A673 (cell line): ENCODE results near the gene ENDOU. TPM values are rescaled to one million over a fixed set of nuclear protein-coding genes. Genes with fewer than 3 reads are reported as not detected.

Source experiments
- BruUV-seq: library from RNA; stranded (reverse); fragments of 400-500 nt; replicated peaks from 2 replicates; lab custom pipeline; 2021; lab: Mats Ljungman, UMichigan
- CTCF ChIA-PET: fragments of 300-600 bp; sonication (Branson Sonifier 250); formaldehyde crosslinking; loops from one replicate; lab custom pipeline; 2022; ENCODE audit warnings: antibody characterized with exemption; lab: Charles Lee
- POLR2A ChIA-PET: fragments of 300-600 bp; sonication (Branson Sonifier 250); formaldehyde crosslinking; loops from one replicate; lab custom pipeline; 2022; ENCODE audit warnings: antibody characterized with exemption; ENCODE audit not compliant: low non-redundant PET; lab: Charles Lee
- DNase-seq: peaks from one replicate; pipeline ENCODE4 v3.0.0-alpha.2; 2015; ENCODE audit warnings: low spot score
- H3K27ac ChIP-seq: fragments of 200-600 bp; sonication (generic); 2 replicates; pipeline ENCODE4 v1.5.1; 2016; ENCODE audit warnings: mixed run types, low read depth, mild to moderate bottlenecking, mixed read lengths, antibody characterized with exemption, low read length; ENCODE audit not compliant: poor library complexity, severe bottlenecking
- H3K27me3 ChIP-seq: fragments of 200-600 bp; sonication (generic); replicated peaks from 2 replicates; pipeline ENCODE4 v1.6.1; 2017; ENCODE audit warnings: mixed run types, low read depth, mild to moderate bottlenecking, mixed read lengths, antibody characterized with exemption, low read length; ENCODE audit not compliant: insufficient read depth, poor library complexity
- H3K36me3 ChIP-seq: fragments of 200-600 bp; sonication (generic); 2 replicates; pipeline ENCODE4 v1.6.1; 2016; ENCODE audit warnings: mixed run types, mild to moderate bottlenecking, mixed read lengths, antibody characterized with exemption, low read length; ENCODE audit not compliant: insufficient read depth, poor library complexity, severe bottlenecking
- H3K4me1 ChIP-seq: fragments of 200-600 bp; sonication (generic); 2 replicates; pipeline ENCODE4 v1.6.1; 2017; ENCODE audit warnings: mixed run types, mild to moderate bottlenecking, mixed read lengths, antibody characterized with exemption, low read length; ENCODE audit not compliant: insufficient read depth, poor library complexity, severe bottlenecking
- H3K4me3 ChIP-seq: fragments of 200-600 bp; sonication (generic); 2 replicates; pipeline ENCODE4 v1.5.1; 2016; ENCODE audit warnings: low read depth, mixed run types, mild to moderate bottlenecking, mixed read lengths, low read length; ENCODE audit not compliant: poor library complexity, severe bottlenecking
- H3K9me3 ChIP-seq: fragments of 200-600 bp; sonication (generic); 2 replicates; pipeline ENCODE4 v1.6.1; 2016; ENCODE audit warnings: mixed run types, low read depth, mild to moderate bottlenecking, mixed read lengths, antibody characterized with exemption, low read length; ENCODE audit not compliant: poor library complexity, severe bottlenecking
- EZH2 ChIP-seq: fragments of 200-600 bp; sonication (generic); IDR thresholded peaks from 2 replicates; pipeline ENCODE4 v1.6.1; 2017; ENCODE audit warnings: borderline replicate concordance, low read depth, mild to moderate bottlenecking, mixed read lengths, antibody characterized with exemption, low read length; ENCODE audit not compliant: poor library complexity, severe bottlenecking
- intact Hi-C: fragments of 100-400 bp; cut with micrococcal nuclease; formaldehyde crosslinking; loops from one replicate; pipeline ENCODE4 v1.10.0; 2022; ENCODE audit not compliant: unreplicated experiment
- total RNA-seq: library from RNA; stranded (reverse); gene quantifications from 2 replicates; pipeline ENCODE4 v1.2.3, GENCODE V29; 2021
- TF ChIP-seq, protein P1 (sequence below): fragments of 300-800, 200-600 bp; sonication (generic); conservative IDR thresholded peaks from 2 replicates; pipeline ENCODE4 v1.5.1; 2017; ENCODE audit warnings: low read depth, mild to moderate bottlenecking, antibody characterized with exemption, low read length, moderate library complexity, mixed read lengths

ENDOU gene
- total RNA-seq, 1 experiment from 2014 or later, result 0.58 TPM

DNA sequence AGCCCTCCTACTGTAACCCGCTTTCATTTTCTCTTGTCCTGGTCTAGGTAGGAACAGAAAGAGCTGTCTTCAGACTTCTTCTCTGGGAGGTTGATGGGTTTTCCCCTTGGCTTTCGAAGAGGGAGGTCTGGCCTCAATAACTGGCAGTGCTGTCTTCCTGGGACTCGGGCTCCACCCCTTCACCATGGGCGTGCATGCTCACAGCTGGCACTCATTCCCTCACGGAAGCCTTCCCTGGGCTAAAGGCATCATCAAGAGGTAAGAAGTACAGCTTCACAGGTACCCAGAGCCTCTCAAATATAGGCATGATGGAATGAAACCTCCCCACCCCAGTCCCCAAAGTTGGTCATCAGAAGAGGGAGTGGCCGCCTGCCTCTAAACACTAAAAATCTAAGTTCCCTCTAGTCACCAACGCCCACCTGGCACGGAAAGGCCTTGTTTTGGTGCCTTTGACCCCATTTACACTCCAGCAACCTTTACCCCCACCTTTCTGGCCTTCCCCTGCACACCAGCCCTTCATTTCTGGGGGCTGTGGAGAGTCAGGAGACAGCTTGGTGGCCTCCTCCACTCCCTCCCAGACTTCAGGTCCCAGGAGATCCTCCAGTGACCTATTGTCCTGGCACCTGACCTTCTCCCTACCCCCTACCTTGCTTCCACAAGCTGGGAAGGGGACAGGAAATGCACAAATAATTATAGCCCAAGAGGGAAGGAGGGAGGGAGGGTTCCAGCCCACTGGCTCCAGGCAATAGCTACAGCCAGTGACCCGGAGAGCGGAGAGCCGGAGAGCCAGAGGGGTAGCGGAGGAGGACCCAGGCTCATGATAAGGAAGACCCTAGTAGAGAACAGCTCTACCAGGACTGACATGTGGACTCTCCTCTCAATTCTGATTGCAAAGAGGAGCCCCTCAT lies 30.6 kb upstream of the ENDOU start:
- Histone ChIP-seq H3K36me3 (no peaks in the 10 kb centered on the region), H3K27me3 (no peaks in the 10 kb centered on the region), H3K9me3 (no peaks in the 10 kb centered on the region), H3K27ac (no peak overlapping the region), H3K4me3 (no peak overlapping the region), H3K4me1 (peaks cover 30% of the 10 kb centered on the region)
- intact Hi-C loops, result no loop called here
- no TSS peak for BruUV-seq
- POLR2A ChIA-PET, result interaction anchor here (0.6 kb wide), 1 partner anchor 17 kb away, joined by 3 read pairs; no protein-coding TSS in a partner anchor
- TF ChIP-seq EZH2, result no peak
- TF ChIP-seq, protein P1, sequence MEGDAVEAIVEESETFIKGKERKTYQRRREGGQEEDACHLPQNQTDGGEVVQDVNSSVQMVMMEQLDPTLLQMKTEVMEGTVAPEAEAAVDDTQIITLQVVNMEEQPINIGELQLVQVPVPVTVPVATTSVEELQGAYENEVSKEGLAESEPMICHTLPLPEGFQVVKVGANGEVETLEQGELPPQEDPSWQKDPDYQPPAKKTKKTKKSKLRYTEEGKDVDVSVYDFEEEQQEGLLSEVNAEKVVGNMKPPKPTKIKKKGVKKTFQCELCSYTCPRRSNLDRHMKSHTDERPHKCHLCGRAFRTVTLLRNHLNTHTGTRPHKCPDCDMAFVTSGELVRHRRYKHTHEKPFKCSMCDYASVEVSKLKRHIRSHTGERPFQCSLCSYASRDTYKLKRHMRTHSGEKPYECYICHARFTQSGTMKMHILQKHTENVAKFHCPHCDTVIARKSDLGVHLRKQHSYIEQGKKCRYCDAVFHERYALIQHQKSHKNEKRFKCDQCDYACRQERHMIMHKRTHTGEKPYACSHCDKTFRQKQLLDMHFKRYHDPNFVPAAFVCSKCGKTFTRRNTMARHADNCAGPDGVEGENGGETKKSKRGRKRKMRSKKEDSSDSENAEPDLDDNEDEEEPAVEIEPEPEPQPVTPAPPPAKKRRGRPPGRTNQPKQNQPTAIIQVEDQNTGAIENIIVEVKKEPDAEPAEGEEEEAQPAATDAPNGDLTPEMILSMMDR, result no peak
- CTCF ChIA-PET, result interaction anchor here (0.7 to 2.0 kb wide), 3 partner anchors 14 to 159 kb away, joined by 3 to 8 read pairs (median 4); no protein-coding TSS in a partner anchor
- DNase-seq, result no peak

DNA sequence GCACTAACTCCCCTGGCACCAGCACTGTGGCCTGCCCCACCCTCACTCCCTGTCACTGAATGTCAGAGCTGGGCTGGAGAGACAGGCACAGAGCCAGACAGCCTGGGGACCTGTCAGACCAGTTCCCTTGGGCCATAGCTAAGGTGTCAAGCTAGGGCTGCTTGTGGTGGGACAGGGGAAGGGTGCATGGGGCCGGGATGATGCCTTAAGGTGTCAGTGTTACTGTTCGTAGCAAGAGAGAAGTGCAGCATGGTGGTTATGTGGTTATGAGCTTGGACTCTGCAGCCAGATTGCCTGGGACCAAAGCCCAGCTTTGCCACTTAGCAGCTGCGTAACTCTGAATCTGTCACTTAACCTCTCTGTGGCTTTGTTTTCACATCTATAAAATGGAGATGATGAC lies 29.6 kb upstream of the ENDOU start:
- Histone ChIP-seq H3K4me1 (peaks cover 30% of the 10 kb centered on the region), H3K9me3 (no peaks in the 10 kb centered on the region), H3K27ac (no peak overlapping the region), H3K4me3 (no peak overlapping the region), H3K36me3 (no peaks in the 10 kb centered on the region), H3K27me3 (no peaks in the 10 kb centered on the region)
- ChIA-PET CTCF (interaction anchor here (1.0 to 2.0 kb wide), 2 partner anchors 13 to 20 kb away, joined by 3 to 8 read pairs; no protein-coding TSS in a partner anchor), POLR2A (interaction anchor here (0.6 kb wide), 1 partner anchor 18 kb away, joined by 3 read pairs; no protein-coding TSS in a partner anchor)
- TF ChIP-seq, protein P1, result no peak
- no peak for TF ChIP-seq EZH2
- DNase-seq, result no peak
- BruUV-seq, result no TSS peak
- intact Hi-C loops, result no loop called here

DNA sequence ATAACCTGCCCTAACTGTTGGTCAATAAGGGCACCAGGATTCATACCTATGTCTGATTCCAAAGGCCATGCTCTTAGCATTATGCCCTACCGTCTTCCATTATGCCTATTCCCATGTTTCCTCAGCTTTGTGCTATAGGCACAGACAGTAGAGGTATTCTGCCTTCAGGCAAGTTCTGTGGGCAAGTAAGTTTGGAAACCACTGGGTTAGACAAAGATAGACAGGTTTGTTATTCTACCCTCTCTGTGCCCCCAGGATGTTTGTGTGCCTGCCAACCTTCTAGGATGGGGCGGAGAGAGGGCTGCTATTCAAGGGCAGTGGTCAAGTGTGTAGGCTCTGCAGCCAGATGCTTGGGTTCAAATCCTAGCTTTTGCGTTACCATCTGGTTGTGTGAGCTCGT lies 28.8 kb upstream of the ENDOU start:
- intact Hi-C loops, result no loop called here
- CTCF ChIA-PET, result interaction anchor here (2.0 kb wide), 1 partner anchor 13 kb away, joined by 8 read pairs; no protein-coding TSS in a partner anchor
- no TSS peak for BruUV-seq

More for the DNA sequence above, 28.8 kb upstream of the ENDOU start:
- no peak for TF ChIP-seq EZH2
- TF ChIP-seq, protein P1, result no peak
- no peaks in the 10 kb centered on the region for H3K9me3 ChIP-seq
- H3K27me3 ChIP-seq, result no peaks in the 10 kb centered on the region
- no peak overlapping the region for H3K4me3 ChIP-seq
- no peak overlapping the region for H3K27ac ChIP-seq
- DNase-seq, result no peak
- H3K4me1 ChIP-seq, result peaks cover 24% of the 10 kb centered on the region
- POLR2A ChIA-PET, result no interaction called here
- H3K36me3 ChIP-seq, result no peaks in the 10 kb centered on the region
